ENCODE measurements around the gene UGT1A9.
"Not testable (repeated sequence)": the region's sequence is repeated elsewhere in the genome, so short reads cannot be mapped to it uniquely, and the experiment has no call there.

The UGT1A9 gene

DNA sequence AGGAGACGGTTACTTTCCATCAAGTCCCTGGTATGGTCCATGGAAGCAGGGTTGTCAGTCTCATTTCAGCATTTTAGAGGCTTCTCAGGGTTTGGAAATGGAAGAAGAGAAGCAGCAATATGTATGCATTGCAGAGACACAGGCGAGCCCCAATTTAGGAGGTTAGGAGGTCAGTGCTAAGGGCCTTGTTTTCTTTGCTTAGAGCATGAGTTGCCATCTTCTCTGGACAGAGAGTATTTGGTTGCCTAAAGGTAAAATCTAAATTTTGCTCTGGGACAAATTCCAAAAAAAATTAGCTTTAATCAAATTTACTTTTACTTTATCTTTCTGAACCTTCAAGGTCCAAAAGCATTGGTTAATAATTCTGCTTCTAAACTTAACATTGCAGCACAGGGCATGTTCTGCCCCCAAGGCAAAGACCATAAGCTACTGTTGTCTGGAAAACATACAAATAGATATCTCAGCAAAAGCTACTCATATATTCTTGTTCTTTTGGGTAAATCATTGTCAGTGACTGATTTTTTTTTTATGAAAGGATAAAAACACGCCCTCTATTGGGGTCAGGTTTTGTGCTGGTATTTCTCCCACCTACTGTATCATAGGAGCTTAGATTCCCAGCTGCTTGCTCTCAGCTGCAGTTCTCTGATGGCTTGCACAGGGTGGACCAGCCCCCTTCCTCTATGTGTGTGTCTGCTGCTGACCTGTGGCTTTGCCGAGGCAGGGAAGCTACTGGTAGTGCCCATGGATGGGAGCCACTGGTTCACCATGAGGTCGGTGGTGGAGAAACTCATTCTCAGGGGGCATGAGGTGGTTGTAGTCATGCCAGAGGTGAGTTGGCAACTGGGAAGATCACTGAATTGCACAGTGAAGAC, at the start of gene UGT1A9:
Gene UGT1A9 (plus strand): TSS at position 609 of the 872 bp plus-strand sequence. CDS start 37 bp downstream, at position 646.
- DNase-seq (ENCODE audit: low read depth in 2 of 2), result no peak

DNA sequence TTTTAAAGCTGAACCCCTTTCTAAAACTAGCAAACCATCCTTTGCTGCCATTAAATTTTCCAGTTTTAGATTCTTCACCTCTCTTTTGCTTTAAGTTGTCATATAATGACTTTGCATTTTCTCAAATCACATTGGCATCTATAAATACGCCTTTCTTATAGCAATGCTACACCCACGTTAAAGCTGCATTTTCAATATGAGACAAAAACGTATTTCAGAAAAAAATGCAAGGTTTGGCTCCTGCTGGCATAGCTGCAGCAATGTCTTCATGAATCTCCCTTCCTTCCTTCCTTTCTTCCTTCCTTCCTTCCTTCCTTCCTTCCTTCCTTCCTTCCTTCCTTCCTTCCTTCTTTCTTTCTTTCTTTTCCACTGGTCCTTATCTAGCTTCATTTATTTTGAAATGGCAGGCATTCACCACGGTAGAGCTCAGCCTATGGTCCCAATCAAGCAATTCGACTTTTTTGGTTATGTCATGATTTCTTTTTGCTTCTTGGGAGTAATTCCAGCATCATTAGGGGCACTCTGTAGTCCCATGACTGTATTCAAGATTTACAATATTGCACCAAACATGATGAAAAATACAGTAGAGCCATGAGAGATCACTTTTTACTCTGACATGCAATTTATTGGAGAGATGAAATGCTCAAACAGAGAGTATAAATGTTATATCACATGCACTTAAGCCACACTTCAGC, 44.2 kb upstream of the UGT1A9 start:
- no peak for DNase-seq (ENCODE audit: low read depth in 2 of 2)

DNA sequence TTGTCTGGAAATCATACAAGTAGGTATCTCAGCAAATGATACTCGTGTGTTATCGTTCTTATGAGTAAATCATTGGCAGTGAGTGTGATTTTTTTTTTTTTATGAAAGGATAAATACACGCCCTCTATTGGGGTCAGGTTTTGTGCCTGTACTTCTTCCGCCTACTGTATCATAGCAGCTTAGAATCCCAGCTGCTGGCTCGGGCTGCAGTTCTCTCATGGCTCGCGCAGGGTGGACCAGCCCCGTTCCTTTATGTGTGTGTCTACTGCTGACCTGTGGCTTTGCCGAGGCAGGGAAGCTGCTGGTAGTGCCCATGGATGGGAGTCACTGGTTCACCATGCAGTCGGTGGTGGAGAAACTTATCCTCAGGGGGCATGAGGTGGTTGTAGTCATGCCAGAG, 35.4 kb upstream of the UGT1A9 start, which contains the start of gene UGT1A10:
Gene UGT1A10 (plus strand): TSS at position 143 of the 400 bp plus-strand sequence. CDS start 75 bp downstream, at position 218.
- not testable (repeated sequence) for DNase-seq (ENCODE audit: low read depth in 2 of 2)

DNA sequence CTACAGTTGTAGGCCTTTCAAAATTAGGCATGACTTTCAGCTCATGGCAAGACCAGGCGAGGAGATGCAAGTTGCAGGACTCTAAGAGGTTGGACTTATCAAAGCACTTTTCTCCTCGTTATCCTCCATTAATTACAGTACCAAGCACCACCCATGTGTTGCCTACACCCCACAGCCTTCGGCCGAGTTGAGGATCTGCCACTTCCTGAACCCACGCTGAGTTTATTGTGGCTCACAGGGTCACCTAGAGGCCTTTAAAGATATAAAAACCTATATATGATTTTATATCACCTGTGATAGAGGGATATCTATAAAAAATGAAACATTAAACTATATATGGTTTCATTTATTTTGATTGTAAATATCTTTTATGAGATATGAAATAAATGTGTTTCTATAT, 32.9 kb upstream of the UGT1A9 start:
- DNase-seq (ENCODE audit: low read depth in 2 of 2), result no peak

DNA sequence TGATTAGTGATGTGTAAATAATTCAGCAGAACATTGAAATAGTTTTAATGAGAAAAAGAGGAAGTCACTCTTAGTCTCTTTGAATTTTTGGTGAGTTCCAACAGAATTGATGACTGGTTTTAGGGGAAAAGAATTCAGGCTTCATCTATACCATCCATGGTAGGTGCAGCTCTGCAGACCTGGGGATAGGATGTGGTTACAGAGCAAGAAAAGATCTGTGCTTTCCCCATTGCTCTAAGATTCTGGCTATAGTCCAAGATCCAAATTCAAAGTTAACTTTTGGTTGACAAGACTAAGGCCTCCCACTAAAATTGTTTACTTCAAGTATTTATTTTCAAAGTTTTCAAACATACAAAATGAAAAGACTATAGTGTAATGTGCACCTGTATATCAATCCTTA, 31.8 kb upstream of the UGT1A9 start:
- no peak for DNase-seq (ENCODE audit: low read depth in 2 of 2)

DNA sequence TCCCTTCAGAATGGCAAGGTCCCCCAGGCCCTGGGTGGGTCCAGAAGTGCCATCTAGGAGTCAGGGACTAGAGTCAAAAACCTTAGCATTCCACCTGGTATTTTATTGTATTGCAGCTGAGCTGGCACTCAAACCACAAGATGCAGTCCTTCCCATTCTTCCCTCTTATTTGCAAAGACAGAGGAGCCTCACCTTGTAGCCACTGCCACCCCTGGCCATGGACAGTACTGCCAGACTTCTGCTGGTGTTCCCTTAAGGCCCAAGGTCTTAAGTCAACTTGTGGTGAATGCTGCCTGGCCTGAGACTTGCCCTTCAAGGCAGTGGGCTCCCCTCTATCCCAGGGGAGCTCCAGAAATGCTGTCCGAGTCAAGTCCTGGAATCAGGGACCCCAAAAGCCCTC, 28.6 kb upstream of the UGT1A9 start:
- DNase-seq (ENCODE audit: low read depth in 2 of 2), result no peak

DNA sequence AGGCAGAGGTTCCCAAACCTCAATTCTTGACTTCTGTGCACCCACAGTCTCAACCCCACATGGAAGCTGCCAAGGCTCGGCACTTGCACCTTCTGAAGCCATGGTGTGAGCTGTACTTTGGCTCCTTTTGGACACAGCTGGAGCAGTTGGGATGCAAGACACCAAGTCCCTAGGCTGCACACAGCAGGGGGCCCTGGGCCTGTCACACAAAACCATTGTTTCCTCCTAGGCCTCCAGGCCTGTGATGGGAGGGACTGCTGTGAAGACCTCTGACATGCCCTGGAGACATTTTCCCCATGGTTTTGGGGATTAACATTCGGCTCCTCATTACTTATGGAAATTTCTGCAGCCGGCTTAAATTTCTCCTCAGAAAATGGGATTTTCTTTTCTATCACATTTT, 25.7 kb upstream of the UGT1A9 start:
- DNase-seq (ENCODE audit: low read depth in 2 of 2), result not testable (repeated sequence)

DNA sequence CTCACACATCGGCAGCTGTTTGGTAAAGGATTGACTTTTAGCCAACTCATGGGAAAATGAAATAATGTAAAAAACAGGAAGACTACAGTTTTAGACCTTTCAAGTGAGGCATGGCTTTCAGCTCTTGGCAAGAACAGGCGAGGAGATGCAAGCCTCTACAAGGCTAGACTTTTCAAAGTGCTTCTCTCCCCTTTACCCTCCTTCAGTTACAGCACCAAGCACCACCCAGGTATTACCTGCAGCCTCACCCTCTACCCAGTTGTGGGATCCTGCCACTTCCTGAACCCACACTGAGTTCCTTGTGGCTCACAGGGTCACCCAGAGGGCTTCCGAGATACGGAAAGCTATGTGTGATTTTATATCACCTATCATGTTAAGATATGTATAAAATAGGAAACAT, 20.7 kb upstream of the UGT1A9 start:
- DNase-seq (ENCODE audit: low read depth in 2 of 2), result no peak

DNA sequence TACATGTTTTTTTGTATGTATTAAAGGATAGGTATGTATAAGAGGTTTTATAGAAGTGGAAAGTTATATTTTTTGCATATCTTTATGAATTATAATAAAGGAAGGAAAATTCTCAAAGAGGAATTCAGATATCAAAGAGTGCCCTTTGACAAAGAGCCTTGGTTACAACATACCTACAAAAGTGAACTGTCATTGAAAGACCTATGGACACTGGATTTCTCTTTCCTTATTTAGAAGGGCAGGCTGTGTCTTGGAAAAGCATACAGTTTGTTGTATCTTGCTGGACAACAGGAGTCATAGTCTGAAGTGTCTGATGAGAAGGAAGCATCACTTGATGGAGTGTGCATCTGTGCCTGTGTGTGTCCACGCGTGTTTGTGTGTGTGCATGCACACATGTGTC, 20.3 kb upstream of the UGT1A9 start:
- no peak for DNase-seq (ENCODE audit: low read depth in 2 of 2)

DNA sequence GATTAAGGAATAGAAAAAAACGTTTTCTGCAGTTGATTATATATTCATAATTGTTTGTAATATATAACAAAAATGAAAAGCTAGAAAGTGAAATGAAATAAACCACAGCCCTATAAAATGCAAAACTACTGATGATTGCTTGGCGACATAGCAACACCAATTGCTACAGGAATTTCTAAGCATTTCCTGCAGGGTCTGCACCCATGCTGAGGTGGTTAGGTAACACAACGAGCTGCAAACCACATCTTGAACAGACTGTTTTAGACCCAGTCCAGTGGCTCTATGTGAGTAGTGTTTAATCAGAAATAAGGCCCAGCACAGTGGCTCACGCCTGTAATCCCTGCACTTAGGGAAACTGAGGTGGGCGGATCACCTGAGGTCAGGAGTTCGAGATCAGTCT, 17.2 kb upstream of the UGT1A9 start:
- no peak for DNase-seq (ENCODE audit: low read depth in 2 of 2)

DNA sequence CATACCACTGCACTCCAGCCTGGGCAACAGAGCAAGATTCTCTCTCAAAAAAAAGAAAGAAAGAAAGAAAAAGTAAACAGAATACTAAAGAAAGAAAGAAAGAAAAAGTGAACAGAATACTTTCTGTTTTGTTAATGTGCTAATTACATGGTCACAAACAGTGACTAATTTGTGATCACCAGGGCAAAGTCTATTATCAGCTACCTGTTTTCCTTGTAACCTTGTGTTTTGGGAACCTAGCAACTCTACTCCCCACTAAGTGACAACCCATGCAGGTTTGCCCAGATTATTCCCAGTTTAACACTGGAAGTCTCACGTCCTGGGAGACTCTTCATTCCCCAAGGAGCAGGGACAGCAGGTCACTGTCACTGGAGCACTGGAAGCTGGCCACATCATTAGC, 16.7 kb upstream of the UGT1A9 start:
- DNase-seq (ENCODE audit: low read depth in 2 of 2), result no peak

DNA sequence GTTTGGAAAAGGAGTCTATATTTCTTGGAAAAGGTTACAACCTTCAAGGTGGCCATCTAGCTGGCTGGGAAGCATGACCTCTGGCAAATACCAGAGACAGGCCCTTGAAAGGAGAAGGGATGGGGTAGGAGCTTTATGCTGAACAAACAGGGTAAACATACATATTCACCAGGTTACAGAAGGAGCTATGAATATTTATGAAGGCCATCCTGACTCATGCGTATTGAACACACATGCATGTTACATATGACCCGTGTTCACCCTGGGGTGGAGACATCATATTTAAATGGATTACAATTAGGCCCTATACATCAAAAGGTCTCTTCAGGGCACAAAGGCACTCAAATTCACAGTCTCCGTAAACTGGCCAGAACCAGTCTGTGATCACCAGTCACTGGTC, 15.8 kb upstream of the UGT1A9 start:
- DNase-seq (ENCODE audit: low read depth in 2 of 2), result not testable (repeated sequence)

DNA sequence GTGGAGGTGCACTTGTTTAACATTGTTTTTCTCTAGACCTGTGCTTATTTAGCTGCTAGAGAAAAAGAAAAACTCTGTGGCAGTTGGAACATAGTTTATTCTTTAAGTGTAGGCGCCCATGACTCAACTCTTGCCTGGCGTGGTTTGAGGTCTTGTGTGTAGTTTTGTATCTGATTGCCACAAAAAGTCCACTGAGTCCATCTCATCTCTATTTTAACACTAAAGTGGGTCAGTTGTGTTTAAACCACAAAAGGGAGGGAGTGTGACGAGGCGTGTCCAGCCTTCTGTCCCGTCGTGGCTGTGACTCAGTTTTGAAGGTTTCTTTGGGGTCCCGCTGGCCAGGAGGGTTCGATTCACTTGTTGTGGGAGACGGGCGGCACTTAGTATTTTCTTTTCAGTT, 15.3 kb upstream of the UGT1A9 start:
- no peak for DNase-seq (ENCODE audit: low read depth in 2 of 2)

DNA sequence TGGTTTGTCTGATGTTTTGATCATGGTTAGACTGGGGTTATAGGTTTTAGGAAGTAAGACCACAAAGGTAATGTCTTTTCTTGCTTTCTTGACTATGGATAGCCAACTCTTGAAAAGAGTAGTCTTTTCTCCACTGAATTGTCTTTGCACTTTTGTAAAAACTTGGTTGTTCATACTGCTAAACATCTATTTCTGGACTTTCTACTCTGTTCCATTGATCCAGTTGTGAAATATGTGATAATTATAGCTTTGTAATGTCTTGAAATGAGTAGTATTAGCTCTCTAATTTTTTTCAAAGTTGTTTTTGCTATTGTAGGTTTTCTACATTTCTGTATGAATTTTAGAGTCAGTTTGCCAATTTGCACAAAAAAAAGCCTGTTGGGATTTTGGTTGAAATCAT, 13.1 kb upstream of the UGT1A9 start:
- no peak for DNase-seq (ENCODE audit: low read depth in 2 of 2)

DNA sequence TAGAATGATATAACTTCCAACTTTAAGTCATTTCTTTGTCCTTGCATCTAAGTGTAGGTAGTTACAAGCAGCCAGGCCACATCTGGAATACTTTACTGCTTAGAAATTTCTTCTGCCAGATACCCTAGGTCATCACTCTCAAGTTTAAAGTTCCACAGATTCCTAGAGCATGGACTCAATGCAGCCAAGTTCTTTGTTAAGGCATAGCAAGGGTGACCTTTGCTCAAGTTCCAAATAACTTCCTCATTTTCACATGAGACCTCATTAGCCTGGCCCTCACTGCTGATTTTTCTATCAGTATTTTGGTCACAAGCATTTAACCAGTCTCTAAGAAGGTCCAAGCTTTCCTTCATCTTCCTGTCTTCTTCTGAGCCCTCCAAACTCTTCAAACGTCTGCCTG, 7.8 kb upstream of the UGT1A9 start:
- DNase-seq (ENCODE audit: low read depth in 2 of 2), result no peak

DNA sequence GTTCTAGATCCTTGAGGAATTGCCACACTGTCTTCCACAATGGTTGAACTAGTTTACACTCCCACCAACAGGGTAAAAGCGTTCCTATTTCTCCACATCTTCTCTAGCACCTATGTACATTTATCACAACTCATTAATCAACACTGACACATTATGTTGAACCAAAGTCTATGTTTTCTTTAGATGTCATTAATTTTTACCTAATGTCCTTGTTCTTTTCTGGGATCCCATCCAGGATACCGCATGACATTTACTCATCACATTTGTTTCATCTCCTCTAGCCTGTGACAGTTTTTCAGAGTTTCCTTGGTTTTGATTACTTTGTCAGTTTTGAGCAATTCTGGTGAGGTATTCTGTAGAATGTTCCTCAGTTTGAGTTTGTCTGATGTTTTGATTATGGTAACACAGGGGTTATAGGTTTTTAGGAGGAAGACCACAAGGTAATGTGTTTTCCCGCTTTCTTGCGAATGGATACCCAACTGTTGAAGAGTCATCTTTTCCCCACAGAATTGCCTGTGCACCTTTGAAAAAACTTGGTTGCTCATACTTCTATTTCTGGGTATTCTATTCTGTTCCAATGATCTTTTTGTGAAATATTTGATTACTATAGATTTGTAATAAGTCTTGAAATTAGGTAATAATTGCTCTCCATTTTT, 3.0 kb upstream of the UGT1A9 start:
- DNase-seq (ENCODE audit: low read depth in 2 of 2), result no peak

DNA sequence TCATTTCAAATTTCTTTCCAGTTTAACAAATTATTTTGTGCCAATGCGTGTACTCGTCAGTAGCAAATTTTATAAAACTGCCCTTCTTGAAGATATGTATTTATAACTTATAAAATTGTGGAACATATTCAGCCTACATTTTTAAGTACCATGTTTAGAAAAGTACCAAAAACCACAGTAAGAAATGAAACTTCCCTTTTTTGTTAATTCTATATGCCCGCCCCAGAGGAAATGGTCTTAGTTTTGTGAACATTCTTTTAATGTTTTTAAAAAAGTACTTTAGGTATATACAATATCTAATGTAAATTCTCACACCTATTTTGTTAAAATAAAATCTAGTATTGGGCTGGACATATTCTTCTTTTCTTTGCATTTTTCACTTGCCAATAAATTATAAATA, 1.2 kb downstream of the UGT1A9 start:
- no peak for DNase-seq (ENCODE audit: low read depth in 2 of 2)

DNA sequence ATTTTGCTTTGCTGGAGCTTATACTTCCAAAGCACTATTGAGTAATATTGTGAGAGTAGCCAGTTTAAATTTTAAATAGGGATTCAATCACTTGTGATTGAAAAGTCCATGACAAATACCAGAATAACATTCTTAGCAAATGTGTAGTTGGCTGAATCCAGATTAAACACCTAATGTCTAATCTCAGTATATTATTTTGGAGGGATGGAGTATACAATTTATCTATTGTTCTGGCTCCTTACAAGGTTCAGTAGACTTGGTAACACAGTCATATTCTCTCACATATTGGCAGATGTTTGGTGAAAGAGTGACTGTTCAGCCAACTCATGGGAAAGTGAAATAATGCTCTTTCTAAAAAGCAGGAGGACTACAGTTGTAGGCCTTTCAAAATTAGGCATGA, 2.2 kb downstream of the UGT1A9 start:
- DNase-seq (ENCODE audit: low read depth in 2 of 2), result no peak

DNA sequence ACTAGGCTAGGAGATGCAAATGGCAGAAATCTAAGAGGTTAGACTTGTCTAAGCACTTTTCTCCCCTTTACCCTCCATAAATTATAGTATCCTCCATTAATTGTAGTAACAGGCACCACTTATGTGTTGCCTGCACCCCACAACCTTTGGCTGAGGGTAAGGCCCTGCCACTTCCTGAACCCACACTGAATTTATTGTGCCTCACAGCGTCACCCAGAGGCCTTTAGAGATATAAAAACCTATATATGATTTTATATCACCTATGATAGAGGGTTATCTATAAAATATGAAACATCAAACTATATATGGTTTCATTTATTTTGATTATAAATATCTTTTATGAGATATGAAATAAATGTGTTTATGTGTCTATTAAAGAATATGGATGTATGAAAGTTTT, 2.6 kb downstream of the UGT1A9 start:
- no peak for DNase-seq (ENCODE audit: low read depth in 2 of 2)

DNA sequence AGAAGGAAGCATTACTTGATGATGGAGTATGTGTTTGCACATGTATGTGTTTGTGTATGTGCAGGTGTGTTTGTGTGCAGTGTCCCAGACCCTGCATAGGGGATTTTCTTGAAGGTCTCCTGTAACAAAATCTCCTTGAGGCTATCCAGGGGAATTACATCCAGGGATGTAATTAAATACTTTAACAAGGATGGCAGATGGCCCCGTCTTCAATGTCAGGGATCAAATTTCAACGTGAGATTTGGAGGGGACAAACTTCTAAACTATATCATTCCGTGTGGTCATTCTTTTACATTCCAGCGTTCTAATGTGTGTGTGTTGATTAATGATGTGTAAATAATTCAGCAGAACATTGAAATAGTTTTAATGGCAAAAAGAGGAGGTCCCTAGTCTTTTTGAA, 3.3 kb downstream of the UGT1A9 start:
- no peak for DNase-seq (ENCODE audit: low read depth in 2 of 2)

DNA sequence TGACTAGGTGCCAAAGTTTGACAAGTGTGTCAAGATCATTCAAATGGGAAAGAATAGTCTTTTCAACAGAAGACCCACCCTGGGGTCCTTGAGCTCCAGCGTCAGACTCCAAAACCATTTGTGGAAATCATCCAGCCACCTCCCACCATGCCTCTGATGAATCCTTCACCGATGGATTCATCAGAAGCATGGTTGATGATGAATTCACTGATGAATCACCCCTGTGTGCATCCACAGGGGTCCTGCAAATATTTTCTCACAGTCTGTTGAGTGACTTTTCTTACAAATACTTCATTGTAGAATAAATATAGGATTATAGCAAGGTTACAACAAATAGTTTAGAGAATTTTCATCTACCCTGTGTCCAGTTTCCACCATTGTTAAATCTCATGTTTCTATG, 4.3 kb downstream of the UGT1A9 start:
- no peak for DNase-seq (ENCODE audit: low read depth in 2 of 2)

DNA sequence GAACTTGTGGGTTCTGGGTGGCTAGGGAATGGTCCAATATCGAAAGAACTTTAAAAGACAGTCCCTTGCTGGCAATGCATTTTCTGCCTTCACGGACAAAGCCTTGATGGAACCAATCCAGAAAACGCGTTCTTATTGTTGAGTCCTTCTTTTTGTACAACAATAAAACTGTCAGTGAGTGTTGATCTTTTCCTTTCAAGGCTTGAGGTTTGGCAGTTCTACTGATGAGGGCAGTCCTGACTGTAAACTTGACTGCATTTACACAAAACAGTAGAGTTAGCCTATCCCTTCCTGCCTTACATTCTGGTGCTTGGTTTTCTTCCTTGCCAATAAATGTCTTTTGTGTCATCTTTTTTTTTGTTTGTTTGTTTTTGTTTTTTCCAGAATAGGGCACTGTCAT, 7.5 kb downstream of the UGT1A9 start:
- DNase-seq (ENCODE audit: low read depth in 2 of 2), result no peak
